Inflammatory macrophage treated with lipopolysaccharide for 1 hour (primary cell): ENCODE results near the gene PRR23A.

ENCODE experiments used
- DNase-seq, 2 donors: peaks; one replicate each; pipeline ENCODE4 v3.0.0-alpha.2; 2020 to 2022

PRR23A gene

GRCh38 chr3:138971766-138972320 lies 34.2 kb downstream of the PRR23A start:
- DNase-seq: no peak

GRCh38 chr3:138964923-138965322 lies 41.1 kb downstream of the PRR23A start:
- DNase-seq: no peak

GRCh38 chr3:138964264-138964663 lies 41.8 kb downstream of the PRR23A start:
- no peak for DNase-seq

- DNase-seq: no peak
Measured at GRCh38 chr3:138962854-138963560, 43.1 kb downstream of the PRR23A start.

- no peak for DNase-seq
Measured at GRCh38 chr3:138960417-138960852, 45.6 kb downstream of the PRR23A start.
